ENCODE measurements around the gene IQCN. TPM values are rescaled to one million over a fixed set of nuclear protein-coding genes. Genes with fewer than 3 reads are reported as not detected.
A peak's percentile ranks its signal among the peaks of the same experiment; 100 is the strongest.

IQCN gene
- total and polyA plus RNA-seq, 2 of the 4 experiments (the other 2 are of a cell fraction) = 0.18 to 0.67 TPM

DNA sequence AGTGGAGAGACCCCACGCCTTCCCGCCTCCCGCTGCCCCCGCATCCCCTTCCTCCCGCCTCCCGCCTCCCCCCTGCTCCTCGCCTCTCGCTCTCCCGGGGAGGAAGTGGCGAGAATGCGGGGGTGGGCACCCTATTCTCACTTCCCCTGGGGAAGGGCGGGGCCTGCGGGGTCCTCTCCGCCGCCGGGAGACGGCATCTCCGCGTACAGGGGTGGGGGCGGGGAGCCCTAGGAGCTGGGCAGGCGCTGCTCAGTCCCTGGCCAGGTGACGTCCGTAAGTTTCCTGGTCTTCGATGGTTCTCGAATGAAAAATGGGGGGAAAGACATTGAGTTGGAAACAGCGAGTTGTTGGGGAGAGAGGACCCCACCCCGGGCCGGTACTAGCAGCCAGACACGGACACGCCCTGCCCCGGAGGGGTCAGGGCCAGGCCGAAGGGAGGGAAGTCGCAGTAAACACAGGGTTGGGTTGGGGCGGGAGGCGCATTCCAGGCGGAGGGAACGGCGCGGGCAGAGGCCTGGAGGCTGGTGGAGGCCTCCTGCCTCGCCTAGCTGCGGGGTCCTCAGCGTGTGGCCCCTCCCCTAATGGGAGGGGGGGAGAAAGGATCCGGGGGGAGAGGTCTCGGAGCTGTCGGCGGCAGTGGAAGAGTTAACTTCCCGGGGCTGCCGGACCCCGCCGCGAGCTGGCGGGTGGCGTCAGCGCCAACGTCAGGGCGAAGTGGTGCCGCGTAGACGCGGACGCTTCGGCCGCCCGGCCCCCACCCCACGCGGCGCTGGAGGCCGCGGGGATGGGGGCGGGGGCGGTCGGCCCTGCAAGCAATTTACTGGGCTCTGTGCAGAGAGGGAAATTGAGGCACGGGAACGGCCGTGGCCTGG is 17.6 kb upstream of the IQCN start:
- H2BK15ac ChIP-seq (ENCODE audit: low read depth, low read length) = peak overlapping the region; percentile 99
- DNase-seq = peak; percentile 75
- dilution Hi-C loops (cut with HindIII; ENCODE audit: low sequenced_read_pairs, unreplicated experiment) = no loop called here
- TF ChIP-seq SMC3 (IDR thresholded peaks at IDR 0.05; ENCODE audit: low read depth, low read length) (no peak), RFX5 (IDR thresholded peaks at IDR 0.05; ENCODE audit: low read depth, low read length) (no peak), ELK1 (IDR thresholded peaks at IDR 0.05; ENCODE audit: borderline replicate concordance, low read depth, low read length) (no peak), FOS (IDR thresholded peaks at IDR 0.05; ENCODE audit: low read depth, low read length) (no peak), BHLHE40 (IDR thresholded peaks at IDR 0.05; ENCODE audit: low read depth, low read length) (peak; percentile 18; the same call in 1 of the 2 replicates), MXI1 (IDR thresholded peaks at IDR 0.05; ENCODE audit: borderline replicate concordance, low read depth, low read length) (no peak), POLR2A (IDR thresholded peaks at IDR 0.05; ENCODE audit: low read depth, low read length) (peak; percentile 64), CEBPB (IDR thresholded peaks at IDR 0.05; ENCODE audit: low read depth, low read length) (no peak), CTCF (conservative IDR thresholded peaks at IDR 0.05; ENCODE audit: low read depth, low read length) (no peak), CHD1 (IDR thresholded peaks at IDR 0.05; ENCODE audit: low read depth, low read length) (no peak), NFE2L2 (IDR thresholded peaks at IDR 0.05; ENCODE audit: low read depth, low read length) (no peak; the same call in 1 of the 2 replicates), MAZ (IDR thresholded peaks at IDR 0.05; ENCODE audit: borderline replicate concordance, low read depth, low read length) (peak; percentile 90; the same call in 1 of the 2 replicates)
- TF ChIP-seq, protein P1, sequence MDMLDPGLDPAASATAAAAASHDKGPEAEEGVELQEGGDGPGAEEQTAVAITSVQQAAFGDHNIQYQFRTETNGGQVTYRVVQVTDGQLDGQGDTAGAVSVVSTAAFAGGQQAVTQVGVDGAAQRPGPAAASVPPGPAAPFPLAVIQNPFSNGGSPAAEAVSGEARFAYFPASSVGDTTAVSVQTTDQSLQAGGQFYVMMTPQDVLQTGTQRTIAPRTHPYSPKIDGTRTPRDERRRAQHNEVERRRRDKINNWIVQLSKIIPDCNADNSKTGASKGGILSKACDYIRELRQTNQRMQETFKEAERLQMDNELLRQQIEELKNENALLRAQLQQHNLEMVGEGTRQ (IDR thresholded peaks at IDR 0.05; ENCODE audit: low read depth, low read length) = no peak

More for the DNA sequence above, 17.6 kb upstream of the IQCN start:
- Histone ChIP-seq H2AK5ac (ENCODE audit: low read depth, low read length) (peak overlapping the region; percentile 99), H2BK5ac (ENCODE audit: low read depth, low read length, poor library complexity, severe bottlenecking) (peak overlapping the region; percentile 82), H3K18ac (ENCODE audit: low read depth, low read length) (peak overlapping the region; percentile 84), H3K56ac (ENCODE audit: extremely low read depth, insufficient read depth, low read length) (peak overlapping the region; percentile 84), H3K36me3 (ENCODE audit: control insufficient read depth, insufficient read depth, low read length) (no peaks in the 10 kb centered on the region), H3K4ac (ENCODE audit: low read depth, low read length) (peak overlapping the region; percentile 99), H2BK120ac (ENCODE audit: low read depth, low read length) (peak overlapping the region; percentile 94), H3K23ac (ENCODE audit: low read depth, low read length) (peak overlapping the region; percentile 93), H3K27me3 (ENCODE audit: control insufficient read depth, insufficient read depth, low read length) (no peaks in the 10 kb centered on the region), H4K91ac (ENCODE audit: insufficient read depth, low read depth, low read length) (peak overlapping the region; percentile 98), H2AK9ac (replicated peaks; ENCODE audit: low read depth, low read length, poor library complexity) (peak overlapping the region; percentile 99), H4K8ac (ENCODE audit: low read depth in 2 of 2, low read length in 2 of 2) (peak overlapping the region; percentile 98 to 100), H2BK20ac (ENCODE audit: low read depth, low read length) (peak overlapping the region; percentile 79), H4K20me1 (ENCODE audit: insufficient read depth, low read length) (no peaks in the 10 kb centered on the region), H2AFZ (replicated peaks; ENCODE audit: low read length, poor library complexity) (peak overlapping the region; percentile 95), H3K4me3 (ENCODE audit: insufficient read depth, low read depth, low read length) (peak overlapping the region; percentile 49), H3K9me3 (ENCODE audit: control insufficient read depth, insufficient read depth, low read length) (no peaks in the 10 kb centered on the region), H3K79me1 (ENCODE audit: low read depth in 1 of 2, low read length in 2 of 2) (peaks cover 0 to 4% of the 10 kb centered on the region in 2 experiments; a peak in 1 of 4 replicates), H3K4me2 (ENCODE audit: low read depth, low read length) (peak overlapping the region; percentile 89), H3K4me1 (ENCODE audit: control insufficient read depth, insufficient read depth, low read length) (peaks cover 23% of the 10 kb centered on the region), H3K9me1 (ENCODE audit: insufficient read depth, low read length) (0 out of 2 replicates have a peak, but pooled peaks cover 2% of the 10 kb centered on the region), H3K14ac (replicated peaks; ENCODE audit: low read depth, low read length) (peak overlapping the region; percentile 99), H3K27ac (ENCODE audit: insufficient read depth, low read length) (peak overlapping the region; percentile 92), H3K9ac (ENCODE audit: low read depth, low read length) (peak overlapping the region; percentile 89), H4K5ac (ENCODE audit: low read depth, low read length) (peak overlapping the region; percentile 94)
- intact Hi-C loops (cut with micrococcal nuclease) (loop anchor here (1.0 kb wide), 1 partner anchor 10 kb away; no protein-coding TSS in a partner anchor), in situ Hi-C loops (cut with MboI; ENCODE audit: low sequenced_read_pairs) (no loop called here)
- ChIA-PET CTCF (interaction anchor here (3.0 kb wide), 1 partner anchor 13 kb away, joined by 23 read pairs; no protein-coding TSS in a partner anchor), POLR2A (ENCODE audit: unreplicated experiment) (interaction anchor here (0.8 to 2.4 kb wide), 4 partner anchors 10 to 31 kb away, joined by 3 to 17 read pairs (median 8); partner anchors contain the start of genes JUND and LSM4)
- 0% methylated on average over 24 of the region's 75 CpGs; no CpG with 5 or more reads in 1 of the 2 experiments for WGBS, 2 experiments (ENCODE audit: extremely low coverage in 2 of 2, insufficient read length in 1 of 2)
- peak; percentile 76 for ATAC-seq (ENCODE audit: low read depth)
- BruUV-seq (replicated peaks) = no TSS peak

All from IMR-90 (cell line).